GM12874 (cell line): ENCODE results near the gene OLFM1.

Source experiments
- CTCF ChIP-seq: IDR thresholded peaks from 2 replicates; pipeline ENCODE4 v1.5.1; 2011; ENCODE audit warnings: low read depth, mild to moderate bottlenecking, control low read depth, low read length, moderate library complexity; ENCODE audit not compliant: insufficient read depth

The OLFM1 gene

GRCh38 chr9:135079676-135080075, 7.8 kb upstream of the OLFM1 start:
- TF ChIP-seq CTCF = no peak

- no peak for TF ChIP-seq CTCF
Measured at GRCh38 chr9:135080286-135081263, 6.9 kb upstream of the OLFM1 start.

- TF ChIP-seq CTCF = no peak
Measured at GRCh38 chr9:135081264-135081660, 6.2 kb upstream of the OLFM1 start.

- TF ChIP-seq CTCF = no peak
Measured at GRCh38 chr9:135081731-135082130, 5.7 kb upstream of the OLFM1 start.

GRCh38 chr9:135082536-135082935, 4.9 kb upstream of the OLFM1 start:
- no peak for TF ChIP-seq CTCF

GRCh38 chr9:135083241-135083810, 4.1 kb upstream of the OLFM1 start:
- no peak for TF ChIP-seq CTCF

- no peak for TF ChIP-seq CTCF
Measured at GRCh38 chr9:135083831-135084230, 3.6 kb upstream of the OLFM1 start.
